HepG2 (cell line): Measurements from ENCODE around the gene CTDSP1. TPM values are rescaled to one million over a fixed set of nuclear protein-coding genes. Genes with fewer than 3 reads are reported as not detected.

Experiments
- ARNT ChIP-seq: fragments of 450-650 bp; IDR thresholded peaks from 2 replicates; pipeline ENCODE4 v1.6.1; 2017
- EEA1 ChIP-seq: sonication (generic); formaldehyde crosslinking; IDR thresholded peaks from 2 replicates; pipeline ENCODE4 v1.5.1; 2020; ENCODE audit warnings: mild to moderate bottlenecking, missing genetic modification reagents, borderline replicate concordance
- FOSL2 ChIP-seq: sonication (generic); formaldehyde crosslinking; IDR thresholded peaks from 2 replicates; pipeline ENCODE4 v1.4.0; 2020; ENCODE audit warnings: missing genetic modification reagents
- HNRNPH1 ChIP-seq: fragments of 200-400 bp; formaldehyde crosslinking; optimal IDR thresholded peaks from 2 replicates; pipeline ENCODE3; 2017; ENCODE audit warnings: mild to moderate bottlenecking, low read depth, low read length
- MEF2D ChIP-seq: sonication (generic); formaldehyde crosslinking; IDR thresholded peaks from 2 replicates; pipeline ENCODE4 v1.5.1; 2020; ENCODE audit warnings: mild to moderate bottlenecking, missing genetic modification reagents
- MLX ChIP-seq: IDR thresholded peaks from 2 replicates; pipeline ENCODE4 v1.6.1; 2016
- RFXANK ChIP-seq: IDR thresholded peaks from 2 replicates; pipeline ENCODE4 v1.6.1; 2016
- RFXAP ChIP-seq: sonication (generic); formaldehyde crosslinking; IDR thresholded peaks from 2 replicates; pipeline ENCODE4 v1.4.0; 2020; ENCODE audit warnings: missing genetic modification reagents, borderline replicate concordance
- RXRA ChIP-seq: sonication (generic); formaldehyde crosslinking; IDR thresholded peaks from 2 replicates; pipeline ENCODE4 v1.5.1; 2020; ENCODE audit warnings: missing genetic modification reagents
- SP4 ChIP-seq: sonication (generic); formaldehyde crosslinking; IDR thresholded peaks from 2 replicates; pipeline ENCODE4 v1.8.1; 2023; ENCODE audit warnings: mild to moderate bottlenecking, missing genetic modification reagents
- TFDP1 ChIP-seq: IDR thresholded peaks from 2 replicates; pipeline ENCODE4 v1.6.1; 2016; ENCODE audit warnings: missing compliant biosample characterization, missing genetic modification reagents, borderline replicate concordance
- ZBTB25 ChIP-seq: IDR thresholded peaks from 2 replicates; pipeline ENCODE4 v1.6.1; 2018; ENCODE audit warnings: missing genetic modification reagents
- ZBTB34 ChIP-seq: sonication (generic); formaldehyde crosslinking; IDR thresholded peaks from 2 replicates; pipeline ENCODE4 v1.8.0; 2022; ENCODE audit warnings: mild to moderate bottlenecking, missing genetic modification reagents
- ZFP37 ChIP-seq: sonication (generic); formaldehyde crosslinking; IDR thresholded peaks from 2 replicates; pipeline ENCODE4 v1.4.0; 2020; ENCODE audit warnings: missing genetic modification reagents, borderline replicate concordance
- ZFP62 ChIP-seq: sonication (generic); formaldehyde crosslinking; IDR thresholded peaks from 2 replicates; pipeline ENCODE4 v1.4.0; 2020; ENCODE audit warnings: missing genetic modification reagents
- ZNF510 ChIP-seq: sonication (generic); formaldehyde crosslinking; IDR thresholded peaks from 2 replicates; pipeline ENCODE4 v1.4.0; 2020; ENCODE audit warnings: low read depth, mild to moderate bottlenecking, missing genetic modification reagents
- ZNF550 ChIP-seq: sonication (generic); formaldehyde crosslinking; IDR thresholded peaks from 2 replicates; pipeline ENCODE4 v1.4.0; 2020; ENCODE audit warnings: mild to moderate bottlenecking, missing genetic modification reagents, borderline replicate concordance
- ZNF580 ChIP-seq: IDR thresholded peaks from 2 replicates; pipeline ENCODE4 v1.6.1; 2016; ENCODE audit warnings: low read depth, borderline replicate concordance
- ZNF597 ChIP-seq: sonication (generic); formaldehyde crosslinking; IDR thresholded peaks from 2 replicates; pipeline ENCODE4 v1.5.0; 2020; ENCODE audit warnings: missing genetic modification reagents
- ZNF614 ChIP-seq: IDR thresholded peaks from 2 replicates; pipeline ENCODE4 v1.6.1; 2018; ENCODE audit warnings: missing biosample characterization, missing genetic modification reagents, inconsistent platforms, borderline replicate concordance
- ZNF670 ChIP-seq: sonication (generic); formaldehyde crosslinking; IDR thresholded peaks from 2 replicates; pipeline ENCODE4 v1.8.0; 2022; ENCODE audit warnings: mild to moderate bottlenecking, missing genetic modification reagents, borderline replicate concordance
- ZNF704 ChIP-seq: sonication (generic); formaldehyde crosslinking; IDR thresholded peaks from 2 replicates; pipeline ENCODE4 v1.8.1; 2023; ENCODE audit warnings: mild to moderate bottlenecking, inconsistent platforms, moderate library complexity, missing genetic modification reagents, borderline replicate concordance
- ZNF773 ChIP-seq: sonication (generic); formaldehyde crosslinking; IDR thresholded peaks from 2 replicates; pipeline ENCODE4 v1.4.0; 2020; ENCODE audit warnings: missing genetic modification reagents, borderline replicate concordance
- polyA plus RNA-seq, 8 experiments: library from polyadenylated mRNA; depleted of rRNA in 3 of 8; stranded (reverse) in 7 of 8; unstranded in 1 of 8; fragments of >200 nt; fragmentation: Illumina TruSeq in 4 of 8; extraction: Trizol in 4 of 8; gene quantifications; 2 replicates each; pipeline versions ENCODE4 v1.2.1 to v1.2.3, GENCODE V29; 2011 to 2016; ENCODE audit warnings: low read depth in 4 of 8, missing spikeins in 1 of 8, mixed read lengths in 1 of 8; ENCODE audit not compliant: insufficient read depth in 1 of 8
- total RNA-seq, 5 experiments: library from RNA; depleted of rRNA; stranded (reverse); fragments of >200 nt; fragmentation: Illumina TruSeq; extraction: Trizol; gene quantifications; 2 replicates each; pipeline ENCODE4 v1.2.3, GENCODE V29; 2016; ENCODE audit warnings: low read depth in 1 of 5

Gene CTDSP1
- total and polyA plus RNA-seq, 2 of the 13 experiments (the other 11 are each of a cell fraction or from before 2014, with no cell fraction given), result 91.0 to 268 TPM

- no peak; the same call in 1 of the 2 replicates for TF ChIP-seq ZBTB25 (CRISPR knock-in tag)
- TF ChIP-seq ZNF550 (CRISPR knock-in tag), result no peak
- no peak for TF ChIP-seq MLX (CRISPR knock-in tag)
- no peak for TF ChIP-seq ARNT
- TF ChIP-seq ZNF670, result peak; percentile 44
- TF ChIP-seq RFXANK, result no peak
- peak; percentile 50 for TF ChIP-seq HNRNPH1
- no peak for TF ChIP-seq ZFP62 (CRISPR knock-in tag)
- TF ChIP-seq ZBTB34, result no peak
- no peak for TF ChIP-seq ZNF704 (CRISPR knock-in tag)
- no peak for TF ChIP-seq ZNF614 (CRISPR knock-in tag)
- no peak for TF ChIP-seq EEA1 (CRISPR knock-in tag)
- 0 out of 2 replicates have a peak, but pooled peaks have one; percentile 43 for TF ChIP-seq TFDP1 (CRISPR knock-in tag)
- TF ChIP-seq ZNF773 (CRISPR knock-in tag), result no peak
- no peak; the same call in 1 of the 2 replicates for TF ChIP-seq RFXAP (CRISPR knock-in tag)
- TF ChIP-seq ZNF580 (CRISPR knock-in tag), result no peak; the same call in 1 of the 2 replicates
- TF ChIP-seq ZNF597 (CRISPR knock-in tag), result no peak
- TF ChIP-seq ZNF510 (CRISPR knock-in tag), result no peak
- no peak for TF ChIP-seq FOSL2 (CRISPR knock-in tag)
- TF ChIP-seq SP4 (CRISPR knock-in tag), result peak; percentile 20; the same call in 1 of the 2 replicates
- no peak; the same call in 1 of the 2 replicates for TF ChIP-seq RXRA (CRISPR knock-in tag)
- TF ChIP-seq MEF2D, result peak; percentile 55; the same call in 1 of the 2 replicates
- TF ChIP-seq ZFP37 (CRISPR knock-in tag), result no peak
Measured at GRCh38 chr2:218400167-218400929, 680 bp downstream of the CTDSP1 start (continued).
